NB4 (cell line): ENCODE results near the gene DSCAML1.

Experiments
- DNase-seq: peaks from one replicate; pipeline ENCODE4 v3.0.0; 2010; ENCODE audit warnings: low read depth
- H3K4me3 ChIP-seq: one replicate; pipeline ENCODE4 v1.5.1; 2011; ENCODE audit warnings: mild to moderate bottlenecking, low read depth, low read length, moderate library complexity
- CTCF ChIP-seq: IDR thresholded peaks from one replicate; pipeline ENCODE4 v1.5.1; 2012; ENCODE audit warnings: low read depth, low read length
- MAX ChIP-seq: IDR thresholded peaks from 2 replicates; pipeline ENCODE4 v1.6.1; 2011; ENCODE audit warnings: low read depth, low read length
- MYC ChIP-seq: IDR thresholded peaks from 2 replicates; pipeline ENCODE4 v1.6.1; 2011; ENCODE audit warnings: low read depth, low read length
- POLR2A ChIP-seq: IDR thresholded peaks from 2 replicates; pipeline ENCODE4 v1.6.1; 2011; ENCODE audit warnings: mild to moderate bottlenecking; ENCODE audit not compliant: insufficient read length; ENCODE audit errors: extremely low read depth

The DSCAML1 gene

GRCh38 chr11:117684731-117685130 is 112.3 kb downstream of the DSCAML1 start:
- no peak overlapping the region for H3K4me3 ChIP-seq
- TF ChIP-seq MYC (no peak), MAX (no peak), CTCF (no peak), POLR2A (no peak)
- no peak for DNase-seq

GRCh38 chr11:117684111-117684510 is 112.9 kb downstream of the DSCAML1 start:
- no peak for DNase-seq
- TF ChIP-seq MAX, result no peak

GRCh38 chr11:117681438-117681837 is 115.6 kb downstream of the DSCAML1 start:
- no peak for DNase-seq
- no peak overlapping the region for H3K4me3 ChIP-seq
- no peak for TF ChIP-seq POLR2A
- TF ChIP-seq MYC, result no peak

More at GRCh38 chr11:117684111-117684510, 112.9 kb downstream of the DSCAML1 start:
- no peak overlapping the region for H3K4me3 ChIP-seq

- no peak for DNase-seq
- H3K4me3 ChIP-seq, result no peak overlapping the region
Measured at GRCh38 chr11:117679461-117679860, 117.6 kb downstream of the DSCAML1 start.

GRCh38 chr11:117678658-117679406 is 118.2 kb downstream of the DSCAML1 start:
- DNase-seq, result peak; percentile 15
- TF ChIP-seq CTCF (no peak), POLR2A (no peak), MAX (no peak), MYC (no peak)
- no peak overlapping the region for H3K4me3 ChIP-seq

More at GRCh38 chr11:117679461-117679860, 117.6 kb downstream of the DSCAML1 start:
- TF ChIP-seq MYC (no peak), CTCF (no peak), MAX (no peak), POLR2A (no peak)

- no peak overlapping the region for H3K4me3 ChIP-seq
- DNase-seq, result no peak
Measured at GRCh38 chr11:117677729-117678310, 119.2 kb downstream of the DSCAML1 start.

More at GRCh38 chr11:117677729-117678310, 119.2 kb downstream of the DSCAML1 start:
- TF ChIP-seq POLR2A, result no peak
- TF ChIP-seq MYC, result no peak
- no peak for TF ChIP-seq CTCF
- TF ChIP-seq MAX, result no peak
